GM18868 (cell line): ENCODE measurements around the gene FAM216A.
"Not testable (repeated sequence)": the region's sequence is repeated elsewhere in the genome, so short reads cannot be mapped to it uniquely, and the experiment has no call there.

Source experiments
- ATAC-seq: cut with Tn5 transposase; IDR thresholded peaks from one replicate; pipeline ENCODE4 v1.9.1; 2021; ENCODE audit warnings: mild to moderate bottlenecking, moderate library complexity; ENCODE audit not compliant: unreplicated experiment

FAM216A gene

GRCh38 chr12:110468214-110469048, at the start of gene FAM216A, which contains the start of gene GPN3:
Gene FAM216A (plus strand): TSS chr12:110468845. CDS start chr12:110468876, 31 bp downstream.
Gene GPN3 (minus strand): TSS chr12:110468257. CDS start chr12:110468203, 54 bp downstream.
- peak; percentile 71 for ATAC-seq

GRCh38 chr12:110420644-110421043, 48.0 kb upstream of the FAM216A start:
- not testable (repeated sequence) for ATAC-seq

GRCh38 chr12:110421159-110421661, 47.4 kb upstream of the FAM216A start:
- ATAC-seq: no peak

- no peak for ATAC-seq
Measured at GRCh38 chr12:110421701-110422100, 46.9 kb upstream of the FAM216A start.

- ATAC-seq: no peak
Measured at GRCh38 chr12:110424237-110424636, 44.4 kb upstream of the FAM216A start.

GRCh38 chr12:110426406-110426805, 42.2 kb upstream of the FAM216A start:
- ATAC-seq: no peak

GRCh38 chr12:110429676-110430075, 39.0 kb upstream of the FAM216A start:
- not testable (repeated sequence) for ATAC-seq

GRCh38 chr12:110431957-110432587, 36.6 kb upstream of the FAM216A start:
- no peak for ATAC-seq

GRCh38 chr12:110436231-110436630, 32.4 kb upstream of the FAM216A start:
- ATAC-seq: no peak

GRCh38 chr12:110444455-110444854, 24.2 kb upstream of the FAM216A start:
- ATAC-seq: no peak

- peak; percentile 94 for ATAC-seq
Measured at GRCh38 chr12:110449799-110450497, 18.7 kb upstream of the FAM216A start, which contains the start of gene ARPC3. Gene ARPC3 (minus strand): TSS chr12:110450337. CDS start chr12:110450260, 77 bp downstream.

- ATAC-seq: no peak
Measured at GRCh38 chr12:110451263-110451662, 17.4 kb upstream of the FAM216A start.

- ATAC-seq: no peak
Measured at GRCh38 chr12:110453569-110454296, 14.9 kb upstream of the FAM216A start.

- no peak for ATAC-seq
Measured at GRCh38 chr12:110458756-110459155, 9.9 kb upstream of the FAM216A start.

- ATAC-seq: not testable (repeated sequence)
Measured at GRCh38 chr12:110461189-110461588, 7.5 kb upstream of the FAM216A start.

GRCh38 chr12:110465024-110465423, 3.6 kb upstream of the FAM216A start:
- ATAC-seq: no peak

GRCh38 chr12:110465765-110466164, 2.9 kb upstream of the FAM216A start:
- ATAC-seq: not testable (repeated sequence)

- ATAC-seq: no peak
Measured at GRCh38 chr12:110466791-110467190, 1.9 kb upstream of the FAM216A start.

- no peak for ATAC-seq
Measured at GRCh38 chr12:110467847-110468213, 815 bp upstream of the FAM216A start.

GRCh38 chr12:110475426-110475825, 6.8 kb downstream of the FAM216A start:
- ATAC-seq: no peak
